Mucosa of rectum (tissue), 2 donors: ENCODE data around the gene PPOX.
A peak's percentile ranks its signal among the peaks of the same experiment; 100 is the strongest.

ENCODE experiments used
- H3K27ac ChIP-seq, 2 donors: one replicate each; pipeline ENCODE4 v1.7.0; 2013; ENCODE audit warnings: inconsistent platforms in 2 of 2, low read depth in 2 of 2, low read length in 2 of 2
- H3K27me3 ChIP-seq, 2 donors: one replicate each; pipeline ENCODE4 v1.7.0; 2013; ENCODE audit warnings: low read length in 2 of 2; ENCODE audit not compliant: control insufficient read depth in 2 of 2, insufficient read depth in 2 of 2
- H3K36me3 ChIP-seq, 2 donors: one replicate each; pipeline ENCODE4 v1.7.0; 2013; ENCODE audit warnings: low read length in 2 of 2; ENCODE audit not compliant: control insufficient read depth in 2 of 2, insufficient read depth in 2 of 2
- H3K4me1 ChIP-seq, 2 donors: one replicate each; pipeline ENCODE4 v1.7.0; 2013; ENCODE audit warnings: low read length in 2 of 2, mild to moderate bottlenecking in 1 of 2; ENCODE audit not compliant: control insufficient read depth in 2 of 2, insufficient read depth in 2 of 2
- H3K4me3 ChIP-seq, 2 donors: one replicate each; pipeline ENCODE4 v1.7.0; 2013; ENCODE audit warnings: low read length in 2 of 2
- H3K9ac ChIP-seq, 2 donors: one replicate each; pipeline ENCODE4 v1.7.0; 2013; ENCODE audit warnings: low read length in 2 of 2, low read depth in 1 of 2, mild to moderate bottlenecking in 1 of 2
- H3K9me3 ChIP-seq, 2 donors: one replicate each; pipeline ENCODE4 v1.7.0; 2013; ENCODE audit warnings: low read length in 2 of 2; ENCODE audit not compliant: control insufficient read depth in 2 of 2
- donor health status: healthy.
- donor health status: Normal muscosa, but diverticular disease.

PPOX gene

DNA sequence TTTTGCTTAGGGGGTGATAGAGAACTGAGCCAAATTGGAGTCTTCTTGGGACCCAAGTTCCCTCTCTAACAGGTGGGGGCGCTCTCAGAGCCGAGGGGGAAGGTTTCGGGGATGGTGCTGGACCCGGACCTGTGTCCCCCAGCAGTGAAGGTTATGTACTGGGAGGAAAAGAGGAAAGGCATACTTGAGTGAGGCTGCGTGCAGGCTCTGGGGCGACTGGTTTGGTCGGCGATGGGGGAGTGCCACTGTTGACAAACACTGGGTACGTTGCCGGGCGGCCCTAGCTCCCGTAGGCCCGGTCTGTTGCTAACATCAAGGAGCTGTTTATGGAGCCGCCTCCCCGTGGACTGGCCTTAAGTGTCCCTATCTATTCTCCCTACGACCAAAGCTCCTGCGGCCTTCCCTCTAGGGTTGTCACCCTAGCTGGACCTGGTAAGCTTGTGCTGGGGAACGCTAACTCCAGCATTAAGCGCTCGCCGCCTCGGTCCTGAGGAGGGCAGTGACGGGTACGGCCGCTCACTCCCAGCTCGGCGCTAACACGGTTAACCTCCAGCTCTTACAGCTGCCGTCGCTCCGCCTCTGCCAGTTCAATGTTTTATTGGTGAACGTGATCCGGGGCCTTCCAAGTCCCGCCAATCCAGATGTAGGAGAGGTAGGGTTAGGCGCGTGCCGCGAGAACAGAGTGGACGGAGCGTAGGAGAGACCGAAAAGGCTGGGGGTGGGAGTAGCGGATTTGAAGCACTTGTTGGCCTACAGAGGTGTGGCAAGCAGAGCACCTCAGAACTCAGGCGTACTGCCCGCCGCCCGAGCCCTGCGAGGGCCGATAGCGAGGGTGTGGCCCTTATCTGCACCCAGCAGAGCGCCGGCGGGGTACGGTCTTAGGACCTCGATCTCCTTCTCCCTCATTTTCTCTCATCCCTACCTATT is at the start of gene PPOX:
Gene PPOX (plus strand): TSS at position 685 of the 927 bp plus-strand sequence. CDS start 422 bp downstream, outside the sequence.
- Histone ChIP-seq H3K9me3 (no peaks in the 10 kb centered on the region), H3K27me3 (no peaks in the 10 kb centered on the region), H3K4me3 (peak within 1 kb of the TSS; percentile 95 to 96), H3K27ac (peak within 1 kb of the TSS; percentile 89 to 93), H3K9ac (peak within 1 kb of the TSS; percentile 78 to 83), H3K36me3 (peaks cover 16 to 19% of the 10 kb centered on the region in 2 donors), H3K4me1 (peaks cover 18 to 22% of the 10 kb centered on the region in 2 donors)

DNA sequence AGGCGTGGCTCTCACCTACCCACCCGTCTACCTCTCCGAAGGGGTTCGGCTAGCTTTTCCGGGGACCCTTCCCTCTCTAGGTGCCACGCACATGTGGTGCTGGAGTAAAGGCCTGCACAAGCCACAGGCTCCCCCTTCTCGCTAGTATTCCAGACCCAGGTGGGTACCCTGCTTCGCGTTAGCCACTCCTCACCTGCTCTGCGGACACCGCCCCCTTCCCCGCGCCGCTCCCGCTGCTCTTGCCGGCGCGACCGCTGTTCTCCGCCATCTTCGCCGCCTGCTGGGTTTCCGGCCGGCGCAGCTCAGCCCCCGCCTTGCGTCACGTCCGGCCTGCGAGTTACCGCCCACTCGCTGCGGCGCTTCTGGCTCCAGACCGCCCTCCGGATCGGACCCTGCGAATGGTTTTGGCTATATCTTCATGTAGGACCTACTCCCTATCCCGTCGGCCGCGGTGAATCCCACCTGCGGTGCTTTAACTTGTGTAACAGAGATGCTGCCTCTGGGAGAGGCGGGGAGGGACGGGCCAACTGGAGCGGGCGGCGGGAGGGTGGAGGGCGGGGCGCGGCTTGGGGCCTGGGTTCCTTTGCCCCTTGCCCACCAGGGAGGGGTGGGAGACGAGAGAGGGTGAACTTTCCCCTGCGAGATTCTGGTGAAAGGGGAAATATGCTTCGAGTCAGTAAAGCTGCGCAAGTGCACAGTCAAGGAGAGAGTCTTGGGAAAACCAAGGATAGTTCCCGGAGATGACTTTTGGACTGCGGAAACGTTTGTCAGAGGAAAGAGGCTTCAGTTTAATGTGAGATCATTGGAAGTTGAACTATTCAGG is 48.3 kb upstream of the PPOX start, which contains the start of the genes NIT1 and PFDN2:
Gene NIT1 (plus strand): TSS at position 347 of the 823 bp plus-strand sequence. CDS start 72 bp downstream, at position 419.
Gene PFDN2 (minus strand): TSS at position 279 of the 823 bp plus-strand sequence. CDS start 11 bp downstream, at position 268.
- Histone ChIP-seq H3K4me3 (peak within 1 kb of the TSS; percentile 76 to 98), H3K4me1 (peaks cover 27 to 28% of the 10 kb centered on the region in 2 donors), H3K27ac (peak within 1 kb of the TSS; percentile 94 to 96), H3K9me3 (no peaks in the 10 kb centered on the region), H3K27me3 (no peaks in the 10 kb centered on the region), H3K9ac (peak within 1 kb of the TSS; percentile 80 to 94), H3K36me3 (peaks cover 28 to 31% of the 10 kb centered on the region in 2 donors)

DNA sequence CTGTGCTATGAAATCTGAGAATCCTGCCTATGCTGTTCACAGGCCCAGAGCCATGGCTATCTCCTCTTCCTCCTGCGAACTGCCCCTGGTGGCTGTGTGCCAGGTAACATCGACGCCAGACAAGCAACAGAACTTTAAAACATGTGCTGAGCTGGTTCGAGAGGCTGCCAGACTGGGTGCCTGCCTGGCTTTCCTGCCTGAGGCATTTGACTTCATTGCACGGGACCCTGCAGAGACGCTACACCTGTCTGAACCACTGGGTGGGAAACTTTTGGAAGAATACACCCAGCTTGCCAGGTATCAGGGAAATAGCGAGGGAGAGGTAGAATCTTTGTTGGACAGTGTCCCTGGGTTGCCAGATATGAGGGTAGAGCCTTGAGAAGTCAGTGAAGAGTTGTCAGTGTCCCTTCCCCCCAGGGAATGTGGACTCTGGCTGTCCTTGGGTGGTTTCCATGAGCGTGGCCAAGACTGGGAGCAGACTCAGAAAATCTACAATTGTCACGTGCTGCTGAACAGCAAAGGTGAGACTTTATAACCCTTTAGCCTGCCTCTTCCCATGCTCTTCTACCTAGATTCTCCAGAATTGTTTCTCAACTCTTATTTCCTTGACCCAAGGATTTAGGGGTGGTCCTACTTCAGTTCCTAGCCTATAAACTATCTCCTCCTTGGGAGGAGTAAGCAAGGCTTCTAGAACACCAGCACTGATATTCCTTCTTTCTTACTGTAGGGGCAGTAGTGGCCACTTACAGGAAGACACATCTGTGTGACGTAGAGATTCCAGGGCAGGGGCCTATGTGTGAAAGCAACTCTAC is 46.9 kb upstream of the PPOX start:
- Histone ChIP-seq H3K9ac (peak overlapping the region; percentile 80 to 94), H3K4me1 (peaks cover 27 to 28% of the 10 kb centered on the region in 2 donors), H3K27me3 (no peaks in the 10 kb centered on the region), H3K9me3 (no peaks in the 10 kb centered on the region), H3K4me3 (peak overlapping the region; percentile 76 to 98), H3K27ac (peak overlapping the region; percentile 94 to 96), H3K36me3 (peaks cover 36 to 42% of the 10 kb centered on the region in 2 donors)

DNA sequence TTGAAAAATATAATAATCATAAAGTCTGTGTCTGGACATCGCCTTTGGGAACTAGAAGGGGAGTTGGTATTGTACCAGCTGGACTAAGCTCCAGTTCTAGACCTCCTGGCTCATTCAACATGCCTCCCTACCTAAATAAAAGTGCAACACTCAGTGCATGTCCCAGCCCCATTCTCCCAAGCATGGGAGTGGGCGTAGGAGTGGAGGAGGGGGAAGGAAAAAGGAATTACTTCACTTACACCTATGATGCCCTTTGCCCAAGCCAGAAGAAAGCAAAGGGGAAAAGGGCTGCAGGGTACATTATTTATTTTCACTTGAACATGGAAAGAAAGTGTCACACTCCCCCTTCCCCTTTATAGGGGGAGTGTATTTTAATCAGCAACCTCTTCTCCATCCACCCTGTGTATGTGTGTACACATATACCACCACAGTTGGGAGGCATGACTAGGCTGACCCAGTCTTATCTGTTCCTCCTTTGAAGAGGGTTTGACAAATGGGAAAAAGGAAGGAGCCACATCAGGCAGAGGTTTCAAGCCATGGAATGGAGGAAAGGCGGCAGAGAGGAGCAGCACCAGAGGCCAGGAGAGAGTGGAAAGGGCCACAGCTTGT is 45.1 kb upstream of the PPOX start:
- Histone ChIP-seq H3K4me1 (peaks cover 27 to 28% of the 10 kb centered on the region in 2 donors), H3K27me3 (no peaks in the 10 kb centered on the region), H3K36me3 (peaks cover 43 to 51% of the 10 kb centered on the region in 2 donors), H3K9me3 (no peaks in the 10 kb centered on the region), H3K9ac (no peak overlapping the region), H3K4me3 (no peak overlapping the region), H3K27ac (no peak overlapping the region)

DNA sequence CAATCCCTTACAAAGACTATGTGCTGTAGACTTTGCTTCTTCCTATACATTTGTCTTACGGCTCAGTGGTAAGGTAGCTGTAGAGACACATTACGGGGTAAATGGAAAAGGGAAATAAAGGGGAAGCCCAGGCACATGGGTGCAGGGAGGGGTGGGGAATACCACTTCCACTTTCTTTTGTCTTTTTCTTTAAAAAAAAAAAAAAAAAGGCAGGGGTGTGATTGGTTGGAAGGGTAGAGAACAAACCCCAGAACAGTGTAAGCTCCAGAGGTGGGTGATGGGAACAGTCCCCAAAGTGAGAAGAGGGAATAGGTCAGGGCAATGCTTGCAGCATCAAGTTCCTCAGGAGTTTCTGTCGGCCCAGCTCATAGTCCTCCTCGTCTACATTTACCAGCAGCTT is 44.4 kb upstream of the PPOX start:
- no peak overlapping the region for H3K27ac ChIP-seq
- H3K9ac ChIP-seq: no peak overlapping the region
- H3K4me3 ChIP-seq: no peak overlapping the region
- H3K4me1 ChIP-seq: peaks cover 23 to 24% of the 10 kb centered on the region in 2 donors
- no peaks in the 10 kb centered on the region for H3K27me3 ChIP-seq
- H3K9me3 ChIP-seq: no peaks in the 10 kb centered on the region
- H3K36me3 ChIP-seq: peaks cover 46 to 55% of the 10 kb centered on the region in 2 donors

DNA sequence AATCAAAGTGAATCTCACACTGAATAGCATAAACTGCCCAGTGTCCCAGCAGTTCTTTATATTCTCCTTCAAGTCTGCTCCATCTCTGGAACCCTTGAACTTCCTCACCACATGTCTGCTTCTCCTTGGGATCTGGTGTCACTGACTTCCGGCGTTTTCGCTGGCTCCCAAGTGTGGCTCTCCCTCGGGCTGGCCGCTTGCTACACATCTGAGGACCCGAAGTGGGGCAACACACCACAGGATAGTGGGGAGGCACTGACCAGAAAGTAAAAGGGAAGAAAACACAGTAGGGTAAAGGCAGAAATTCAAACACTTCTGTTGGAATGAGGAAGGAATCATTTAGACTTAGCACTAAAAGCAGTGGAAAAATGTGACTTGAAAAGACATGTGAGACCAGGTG is 43.3 kb upstream of the PPOX start:
- Histone ChIP-seq H3K9me3 (no peaks in the 10 kb centered on the region), H3K27ac (no peak overlapping the region), H3K36me3 (peaks cover 55 to 59% of the 10 kb centered on the region in 2 donors), H3K9ac (no peak overlapping the region), H3K4me1 (peaks cover 16 to 23% of the 10 kb centered on the region in 2 donors), H3K27me3 (no peaks in the 10 kb centered on the region), H3K4me3 (no peak overlapping the region)

DNA sequence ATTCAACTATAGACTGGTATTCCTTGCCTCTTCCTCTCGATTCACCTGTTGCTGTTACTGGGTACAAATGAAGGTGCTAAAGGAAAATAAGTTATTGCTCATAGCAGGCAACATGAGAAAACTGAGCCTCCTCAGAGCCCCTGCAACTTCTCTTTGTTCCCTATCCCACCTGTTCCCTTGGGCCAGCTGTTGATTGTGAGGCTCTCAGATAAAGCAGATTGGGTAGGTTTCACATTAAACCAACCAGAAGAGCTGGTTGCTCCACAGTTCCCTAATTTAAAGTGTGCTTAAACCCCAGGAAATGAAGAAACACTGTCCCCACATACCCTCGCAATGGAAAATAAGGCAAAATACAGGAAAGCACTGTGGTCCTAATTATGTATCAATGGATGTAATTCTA is 38.6 kb upstream of the PPOX start:
- no peak overlapping the region for H3K9ac ChIP-seq
- H3K27me3 ChIP-seq: no peaks in the 10 kb centered on the region
- H3K36me3 ChIP-seq: peaks cover 42 to 44% of the 10 kb centered on the region in 2 donors
- H3K4me1 ChIP-seq: peaks cover 8 to 11% of the 10 kb centered on the region in 2 donors
- H3K9me3 ChIP-seq: no peaks in the 10 kb centered on the region
- H3K4me3 ChIP-seq: no peak overlapping the region
- H3K27ac ChIP-seq: no peak overlapping the region

DNA sequence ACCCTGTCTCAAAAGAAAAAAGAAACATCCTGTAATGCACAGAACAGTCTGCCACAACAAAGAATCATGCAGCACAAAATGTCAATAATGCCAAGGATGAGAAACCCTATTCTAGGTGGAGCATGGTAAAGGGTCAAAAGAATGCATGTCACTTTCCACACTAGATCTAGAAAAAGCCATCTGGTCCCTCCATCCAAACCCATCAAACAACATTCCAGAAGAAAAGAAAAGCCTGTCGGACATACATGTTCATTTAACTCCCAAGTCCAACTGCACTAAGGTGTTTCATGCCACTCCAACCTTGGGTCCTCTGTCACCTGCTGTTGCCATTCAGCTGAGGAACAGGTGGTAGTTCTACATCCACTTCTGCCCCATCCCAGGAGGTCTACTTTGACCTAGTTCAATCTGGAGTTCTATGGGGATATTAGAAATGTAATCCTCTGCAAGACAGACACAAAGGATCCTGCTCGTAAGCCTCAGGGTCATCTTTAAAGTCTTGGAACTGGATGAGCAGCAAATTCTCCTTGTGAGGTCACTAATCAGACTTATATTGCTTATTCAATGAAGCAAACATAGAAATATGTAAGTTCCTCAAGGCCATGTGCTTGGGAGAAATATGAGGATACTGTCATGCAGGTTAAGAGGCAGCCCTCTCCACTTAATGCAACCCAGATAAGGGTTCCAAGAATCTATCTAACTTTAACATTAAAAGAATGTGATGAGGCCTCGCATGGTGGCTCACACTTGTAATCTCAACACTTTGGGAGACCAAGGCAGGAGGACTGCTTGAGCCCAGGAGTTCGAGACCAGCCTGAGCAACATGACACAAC is 37.4 kb upstream of the PPOX start:
- H3K9ac ChIP-seq: no peak overlapping the region
- no peak overlapping the region for H3K27ac ChIP-seq
- no peaks in the 10 kb centered on the region for H3K27me3 ChIP-seq
- peaks cover 11 to 15% of the 10 kb centered on the region in 2 donors for H3K4me1 ChIP-seq
- no peak overlapping the region for H3K4me3 ChIP-seq
- H3K9me3 ChIP-seq: no peaks in the 10 kb centered on the region
- peaks cover 34 to 36% of the 10 kb centered on the region in 2 donors for H3K36me3 ChIP-seq
